ENCODE data around the gene SMG1.

SMG1 gene

DNA sequence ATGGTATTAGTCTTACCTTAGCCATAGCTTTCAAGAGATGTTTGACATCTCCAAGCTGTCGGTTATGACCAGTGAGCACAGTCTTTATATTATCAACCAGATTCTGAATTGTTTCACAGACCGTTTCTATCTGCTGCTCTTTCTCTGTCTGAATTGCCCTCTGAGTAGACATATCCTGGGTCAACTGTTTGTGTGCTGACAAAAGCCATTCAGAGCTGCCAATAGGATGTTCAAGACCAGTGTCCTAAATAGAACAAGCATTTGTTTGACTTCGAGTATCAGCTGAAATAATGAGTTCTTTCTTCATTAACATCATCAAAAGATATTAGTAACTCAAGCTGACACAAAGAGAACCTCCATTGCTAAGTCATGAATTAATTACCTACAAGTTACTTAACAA lies 109.9 kb downstream of the SMG1 start:
- no peak overlapping the region for H3K4me3 ChIP-seq (ENCODE audit: low read depth, low read length)
- TF ChIP-seq, protein P1, sequence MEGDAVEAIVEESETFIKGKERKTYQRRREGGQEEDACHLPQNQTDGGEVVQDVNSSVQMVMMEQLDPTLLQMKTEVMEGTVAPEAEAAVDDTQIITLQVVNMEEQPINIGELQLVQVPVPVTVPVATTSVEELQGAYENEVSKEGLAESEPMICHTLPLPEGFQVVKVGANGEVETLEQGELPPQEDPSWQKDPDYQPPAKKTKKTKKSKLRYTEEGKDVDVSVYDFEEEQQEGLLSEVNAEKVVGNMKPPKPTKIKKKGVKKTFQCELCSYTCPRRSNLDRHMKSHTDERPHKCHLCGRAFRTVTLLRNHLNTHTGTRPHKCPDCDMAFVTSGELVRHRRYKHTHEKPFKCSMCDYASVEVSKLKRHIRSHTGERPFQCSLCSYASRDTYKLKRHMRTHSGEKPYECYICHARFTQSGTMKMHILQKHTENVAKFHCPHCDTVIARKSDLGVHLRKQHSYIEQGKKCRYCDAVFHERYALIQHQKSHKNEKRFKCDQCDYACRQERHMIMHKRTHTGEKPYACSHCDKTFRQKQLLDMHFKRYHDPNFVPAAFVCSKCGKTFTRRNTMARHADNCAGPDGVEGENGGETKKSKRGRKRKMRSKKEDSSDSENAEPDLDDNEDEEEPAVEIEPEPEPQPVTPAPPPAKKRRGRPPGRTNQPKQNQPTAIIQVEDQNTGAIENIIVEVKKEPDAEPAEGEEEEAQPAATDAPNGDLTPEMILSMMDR (IDR thresholded peaks at IDR 0.05; ENCODE audit: borderline replicate concordance, insufficient read depth, low read depth, low read length), result no peak

DNA sequence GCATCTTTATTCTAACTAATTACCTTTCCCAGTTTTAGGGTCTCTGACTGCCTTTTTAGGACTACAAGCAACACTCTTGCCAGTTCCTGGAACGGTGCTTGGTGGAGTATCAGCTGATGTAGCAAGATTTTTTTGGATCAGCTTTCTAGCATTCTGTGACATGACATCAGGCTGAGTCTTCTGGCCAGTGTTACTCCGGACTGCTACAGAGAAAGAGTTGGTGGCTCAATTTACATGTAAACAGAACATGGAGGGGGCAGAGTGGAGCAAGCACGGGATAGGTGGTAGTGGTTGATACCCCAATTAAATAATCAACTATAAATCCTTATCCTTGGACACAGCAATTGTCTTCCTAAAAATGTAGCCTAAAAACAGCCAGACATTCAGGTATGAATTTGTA lies 114.3 kb downstream of the SMG1 start:
- H3K4me3 ChIP-seq (ENCODE audit: low read depth, low read length), result no peak overlapping the region
- TF ChIP-seq, protein P1 (IDR thresholded peaks at IDR 0.05; ENCODE audit: borderline replicate concordance, insufficient read depth, low read depth, low read length), result no peak

DNA sequence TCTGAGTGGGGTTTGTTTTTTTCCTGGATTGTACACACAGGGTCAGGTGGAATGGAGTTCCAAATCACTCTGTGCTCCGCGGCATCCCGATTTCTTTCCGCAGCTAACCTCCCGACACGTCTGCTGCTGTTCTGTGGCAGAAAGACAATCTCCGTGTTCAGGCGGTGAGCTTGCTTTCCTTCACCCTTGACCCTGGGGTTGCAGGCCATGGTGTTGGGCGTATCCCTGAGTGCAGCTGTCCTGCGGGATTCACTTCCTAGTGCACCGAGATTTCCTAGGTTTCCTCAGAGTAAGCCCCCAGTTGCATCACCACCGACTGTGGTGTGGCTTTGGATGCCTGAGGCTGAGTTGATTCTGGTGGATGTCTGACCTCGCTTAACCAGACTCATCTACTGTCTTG lies 117.0 kb downstream of the SMG1 start:
- TF ChIP-seq, protein P1 (IDR thresholded peaks at IDR 0.05; ENCODE audit: borderline replicate concordance, insufficient read depth, low read depth, low read length), result no peak
- no peak overlapping the region for H3K4me3 ChIP-seq (ENCODE audit: low read depth, low read length)

DNA sequence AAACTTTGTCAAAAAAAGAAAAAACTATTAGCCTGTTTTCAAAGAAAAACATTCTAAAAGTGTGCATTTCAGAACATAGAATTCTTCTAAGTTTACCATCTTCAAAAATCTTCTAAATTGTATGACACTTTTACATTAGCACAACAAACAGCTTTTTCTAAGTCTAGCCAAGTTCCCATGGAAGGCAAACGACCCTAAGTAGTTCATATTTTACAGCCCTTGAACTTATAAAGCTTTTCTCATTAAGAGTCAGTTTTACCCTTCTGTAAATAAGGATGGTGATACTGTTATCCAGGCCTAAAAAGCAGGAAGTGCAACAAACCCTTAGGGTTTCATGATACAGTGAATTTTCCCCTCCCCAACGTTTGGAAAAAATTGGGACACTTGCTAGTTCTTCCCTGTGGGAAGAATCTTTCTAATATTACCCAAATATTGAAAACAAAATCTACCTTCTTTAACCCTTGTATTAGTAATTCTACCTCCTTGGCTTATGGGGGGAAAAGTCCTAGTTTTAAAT lies 120.9 kb downstream of the SMG1 start:
- TF ChIP-seq, protein P1 (IDR thresholded peaks at IDR 0.05; ENCODE audit: borderline replicate concordance, insufficient read depth, low read depth, low read length), result no peak
- no peak overlapping the region for H3K4me3 ChIP-seq (ENCODE audit: low read depth, low read length)

DNA sequence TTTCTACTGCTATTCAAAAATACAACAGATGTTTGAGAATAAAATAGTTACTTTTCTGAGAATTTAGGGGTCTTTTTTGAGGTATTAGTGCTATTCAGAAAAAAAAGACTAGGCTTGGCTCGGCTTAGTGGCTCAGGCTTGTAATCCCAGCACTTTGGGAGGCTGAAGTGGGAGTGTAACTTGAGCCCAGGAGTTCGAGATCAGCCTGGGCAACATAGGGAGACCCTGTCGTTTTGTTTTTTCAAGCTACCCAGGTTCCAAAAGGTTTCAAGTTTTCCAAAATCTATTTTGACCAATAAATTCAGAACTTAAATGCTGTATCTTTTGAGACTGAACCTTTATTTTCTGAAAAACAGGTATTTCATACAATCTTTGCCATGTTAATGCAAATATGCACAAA lies 121.7 kb downstream of the SMG1 start:
- H3K4me3 ChIP-seq (ENCODE audit: low read depth, low read length), result no peak overlapping the region
- TF ChIP-seq, protein P1 (IDR thresholded peaks at IDR 0.05; ENCODE audit: borderline replicate concordance, insufficient read depth, low read depth, low read length), result no peak

DNA sequence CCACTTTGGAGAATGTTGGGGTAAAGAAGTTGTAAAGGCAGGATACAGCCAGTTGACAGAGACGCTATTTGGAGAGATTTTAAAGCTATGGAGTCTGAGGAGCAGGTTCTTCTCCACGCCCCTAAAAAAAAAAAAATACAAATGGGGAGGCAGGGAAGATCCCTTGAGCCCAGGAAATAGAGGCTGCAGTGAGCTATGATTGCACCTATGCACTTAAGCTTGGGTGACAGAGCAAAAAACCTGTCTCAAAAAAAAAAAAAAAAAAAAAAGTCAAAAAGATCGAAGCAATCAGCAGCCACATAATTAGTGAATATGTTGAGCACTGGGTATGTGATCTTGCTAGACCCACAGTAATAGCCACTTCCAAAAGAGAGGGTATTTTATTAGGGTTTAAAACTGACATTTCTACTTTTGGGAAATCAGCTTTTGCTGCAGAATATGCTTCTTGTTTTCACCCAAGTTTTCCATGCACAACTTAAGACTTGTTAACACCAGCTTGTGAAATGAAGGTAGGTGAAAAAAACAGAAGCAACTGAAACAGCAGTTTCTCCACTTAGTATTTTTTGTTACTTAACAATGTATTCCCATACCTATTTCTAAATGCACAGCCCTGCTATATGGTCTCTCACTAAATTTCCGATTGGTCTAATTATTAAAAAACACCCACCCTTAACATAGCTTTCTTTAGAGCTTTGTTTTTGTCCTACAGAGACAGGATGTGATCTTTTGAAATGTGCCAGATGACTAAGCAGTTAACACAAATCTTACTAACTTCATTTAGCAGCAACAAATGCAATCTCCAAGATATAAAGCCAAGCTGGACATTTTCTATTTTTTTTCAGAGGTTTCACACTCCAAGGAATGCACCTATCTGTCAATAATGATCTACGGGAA lies 122.4 kb downstream of the SMG1 start:
- no peak overlapping the region for H3K4me3 ChIP-seq (ENCODE audit: low read depth, low read length)

More for the DNA sequence above, 122.4 kb downstream of the SMG1 start:
- TF ChIP-seq, protein P1 (IDR thresholded peaks at IDR 0.05; ENCODE audit: borderline replicate concordance, insufficient read depth, low read depth, low read length), result no peak

Data from GM12875 (cell line).